Measurements from ENCODE around the gene TLK1. TPM values are rescaled to one million over a fixed set of nuclear protein-coding genes. Genes with fewer than 3 reads are reported as not detected.

The TLK1 gene
- total and polyA plus RNA-seq, 10 of the 15 experiments (the other 5 are each of a cell fraction or from before 2014, with no cell fraction given) = 25.1 to 126 (median 57.3) TPM

DNA sequence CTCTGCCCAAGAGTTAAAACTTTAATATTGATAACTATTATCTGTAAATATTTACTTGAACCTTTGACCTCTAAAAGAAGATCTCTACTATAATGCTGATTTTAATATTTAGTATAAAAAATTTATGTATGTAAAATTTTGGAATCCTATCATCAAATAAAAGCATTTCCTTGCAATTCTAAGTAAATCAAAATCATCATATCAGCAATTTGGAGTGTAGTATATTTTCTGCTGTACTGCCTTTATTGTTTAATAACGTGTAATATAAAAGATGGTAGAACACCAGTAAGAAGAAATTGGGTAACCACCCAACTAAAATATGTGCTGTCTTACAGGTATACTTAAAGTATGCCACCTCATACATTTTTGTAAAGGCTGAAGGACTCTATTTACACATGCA lies 94.6 kb downstream of the TLK1 start (continued):
- no peak for TF ChIP-seq SMC3 (IDR thresholded peaks at IDR 0.05; ENCODE audit: borderline replicate concordance, low read length)
- no peak for TF ChIP-seq HDAC2 (IDR thresholded peaks at IDR 0.05)
- TF ChIP-seq HDGF (IDR thresholded peaks at IDR 0.05) = no peak
- TF ChIP-seq BHLHE40 (IDR thresholded peaks at IDR 0.05; ENCODE audit: borderline replicate concordance in 1 of 2, low read depth in 2 of 2, low read length in 1 of 2) = no peak

GRCh38 chr2:171057575-171057974 lies 103.1 kb downstream of the TLK1 start:
- no peak for FAIRE-seq
- no peak for ATAC-seq
- H3K27me3 ChIP-seq (replicated peaks in 1 of 2; ENCODE audit: control insufficient read depth in 2 of 2, insufficient read depth in 2 of 2, low read length in 1 of 2) = no peaks in the 10 kb centered on the region

More at GRCh38 chr2:171057575-171057974, 103.1 kb downstream of the TLK1 start:
- no peaks in the 10 kb centered on the region for H4K20me1 ChIP-seq (ENCODE audit: control insufficient read depth, insufficient read depth)
- ChIA-PET RAD21 (ENCODE audit: unreplicated experiment) (no interaction called here), POLR2A (no interaction called here), CTCF (interaction anchor here (0.9 to 1.2 kb wide), 3 partner anchors 61 to 359 kb away, joined by 3 to 5 read pairs (median 4); no protein-coding TSS in a partner anchor), SMC1A (ENCODE audit: uncharacterized antibody, unreplicated experiment) (interaction anchor here (0.8 to 2.0 kb wide), 6 partner anchors 13 to 250 kb away, joined by 3 to 7 read pairs (median 4); no protein-coding TSS in a partner anchor)
- peaks cover 5 to 45% of the 10 kb centered on the region in 2 experiments for H3K36me3 ChIP-seq (ENCODE audit: control insufficient read depth in 2 of 2, insufficient read depth in 2 of 2, low read length in 1 of 2)
- H3K9ac ChIP-seq (ENCODE audit: control insufficient read depth, insufficient read depth, low read length) = no peak overlapping the region
- intact Hi-C loops (cut with micrococcal nuclease; ENCODE audit: unreplicated experiment) (no loop called here), in situ Hi-C loops (cut with MboI) (no loop called here)
- no peak for DNase-seq (ENCODE audit: low read depth, low spot score)
- WGBS (ENCODE audit: insufficient coverage, insufficient replicate concordance, low lambda C conversion rate, missing lambda C conversion rate) = 70% methylated on average over 2 of the region's 2 CpGs
- no TSS peak for BruUV-seq (replicated peaks)
- H3K79me2 ChIP-seq (ENCODE audit: control insufficient read depth, insufficient read depth, low read length) = peaks cover 15% of the 10 kb centered on the region
- H2AFZ ChIP-seq (ENCODE audit: control insufficient read depth, low read depth, low read length) = no peak overlapping the region
- H3K4me2 ChIP-seq (ENCODE audit: control insufficient read depth, insufficient read depth) = no peak overlapping the region
- H3K4me1 ChIP-seq (ENCODE audit: control insufficient read depth, insufficient read depth, low read length) = no peaks in the 10 kb centered on the region
- H3K9me3 ChIP-seq (replicated peaks; ENCODE audit: control insufficient read depth, insufficient read depth, low read length) = no peaks in the 10 kb centered on the region
- H3K4me3 ChIP-seq = no peak overlapping the region
- no peak for TF ChIP-seq ZNF687 (IDR thresholded peaks at IDR 0.05)
- no peak for TF ChIP-seq NFYA (IDR thresholded peaks at IDR 0.05; ENCODE audit: borderline replicate concordance, low read depth, low read length)
- no peak for TF ChIP-seq JUND (IDR thresholded peaks at IDR 0.05; ENCODE audit: low read depth, low read length)
- TF ChIP-seq SKIL (IDR thresholded peaks at IDR 0.05; ENCODE audit: low read depth, poor library complexity, severe bottlenecking) = no peak
- no peak overlapping the region for H3K27ac ChIP-seq (ENCODE audit: control insufficient read depth, insufficient read depth)
